Measurements from ENCODE around the gene EGFLAM.

Gene EGFLAM

DNA sequence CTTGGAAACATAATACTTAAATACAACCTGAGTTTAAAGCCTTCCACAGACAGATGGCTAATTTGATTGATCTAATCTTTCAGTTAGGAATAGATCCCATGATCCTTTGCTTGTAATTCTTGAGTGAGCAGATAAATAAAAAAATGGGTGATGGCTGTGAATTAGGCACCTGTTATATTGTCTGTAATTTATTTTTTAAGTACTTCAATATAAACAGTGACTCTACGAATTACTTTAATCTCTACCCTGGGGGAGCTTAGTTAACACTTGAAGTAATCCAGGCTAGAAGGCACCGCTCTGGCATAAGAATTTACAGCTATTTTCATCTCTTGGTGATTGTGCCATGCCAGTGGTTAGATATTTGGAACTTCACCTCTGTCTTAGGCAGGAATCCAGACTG, 9.0 kb downstream of the EGFLAM start:
- no peak for DNase-seq

DNA sequence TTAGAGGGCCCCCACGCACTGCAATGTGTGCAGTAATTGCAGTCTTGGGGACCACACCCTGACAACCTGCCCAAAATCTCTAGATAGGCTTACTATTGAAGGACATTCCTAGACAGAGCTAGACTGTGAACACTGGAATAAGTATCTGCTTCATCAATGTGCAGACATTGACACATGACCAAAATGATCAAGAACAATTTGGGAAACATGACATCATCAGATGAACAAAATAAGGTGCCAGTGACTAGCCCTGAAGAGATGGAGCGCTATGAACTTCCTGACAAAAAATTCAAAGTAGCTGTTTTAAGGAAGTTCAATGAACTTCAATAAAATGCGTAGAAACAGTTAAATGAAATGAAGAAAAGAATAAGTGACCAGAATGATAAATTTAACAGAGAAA, 15.3 kb downstream of the EGFLAM start:
- no peak for DNase-seq

DNA sequence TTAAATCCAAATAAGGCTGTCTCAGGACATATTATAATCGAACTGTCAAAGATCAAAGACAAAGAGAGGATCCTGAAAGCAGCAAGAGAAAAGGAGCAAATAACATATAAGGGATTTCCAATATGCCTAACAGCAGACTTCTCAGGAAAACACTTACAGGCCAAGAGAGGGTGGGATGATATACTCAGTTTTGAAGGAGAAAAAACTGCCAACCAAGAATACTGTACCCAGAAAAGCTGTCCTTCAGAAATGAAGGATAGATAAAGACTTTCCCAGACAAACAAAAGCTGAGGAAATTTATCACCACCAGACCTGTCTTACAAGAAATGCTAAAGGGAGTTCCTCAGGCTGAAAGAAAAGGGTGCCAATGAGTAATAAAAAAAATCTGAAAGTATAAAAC, 16.0 kb downstream of the EGFLAM start:
- no peak for DNase-seq

DNA sequence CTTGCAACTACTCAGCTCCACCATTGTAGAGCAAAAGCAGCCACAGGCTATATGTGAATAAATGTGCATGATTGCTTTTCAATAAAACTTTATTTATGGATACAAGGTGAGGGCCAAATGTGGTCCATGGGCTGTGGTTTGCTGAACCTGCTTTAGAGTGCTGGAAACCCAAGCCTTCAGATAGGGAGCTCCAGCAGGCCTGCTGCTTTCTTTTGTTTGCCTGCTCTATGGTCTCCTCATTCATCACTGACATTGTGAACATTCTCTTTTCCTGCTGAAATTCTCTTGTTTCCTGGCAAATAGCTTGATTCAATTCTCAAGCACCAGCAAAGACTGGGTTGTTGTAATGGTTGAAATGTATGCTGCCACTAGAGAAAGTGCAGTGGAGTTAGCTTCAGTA, 26.0 kb downstream of the EGFLAM start:
- DNase-seq, result no peak

DNA sequence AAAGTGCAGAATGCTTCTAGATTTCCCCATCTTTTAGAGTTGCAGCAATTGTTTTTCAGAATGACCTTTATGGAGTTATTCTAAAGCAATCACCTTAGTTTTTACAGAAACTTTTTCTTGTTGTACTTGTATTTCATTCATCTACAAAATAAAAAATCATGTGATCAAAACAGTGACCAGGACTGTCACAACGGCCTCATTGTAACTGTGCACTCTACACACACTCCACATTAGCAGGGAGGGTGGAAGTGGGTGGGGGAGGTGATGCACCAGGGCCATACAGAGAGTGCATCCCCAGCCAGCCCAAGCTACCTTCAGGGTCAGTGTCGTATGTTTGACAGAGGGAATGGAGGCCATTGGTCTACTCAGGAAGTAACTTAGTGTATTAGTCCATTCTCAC, 26.9 kb downstream of the EGFLAM start:
- no peak for DNase-seq

DNA sequence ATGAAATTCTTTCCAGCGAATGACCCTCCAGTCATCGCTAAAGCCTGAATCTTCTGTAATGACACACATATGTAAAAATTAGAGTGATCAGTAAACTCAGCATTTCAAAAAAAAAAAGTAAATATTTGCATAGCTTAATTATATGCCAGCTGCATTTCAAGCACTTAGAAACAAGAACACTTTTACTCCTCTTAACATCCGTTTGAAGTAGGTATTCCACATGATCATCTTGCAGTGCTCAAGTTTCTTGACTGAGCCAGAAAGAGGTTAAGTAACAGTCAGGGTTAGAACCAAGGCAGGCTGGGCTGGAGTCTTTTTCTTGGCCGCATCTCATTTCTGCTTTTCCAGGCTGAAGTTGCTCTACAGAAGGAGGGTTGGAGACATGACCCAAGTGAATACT, 27.6 kb downstream of the EGFLAM start:
- DNase-seq, result no peak

DNA sequence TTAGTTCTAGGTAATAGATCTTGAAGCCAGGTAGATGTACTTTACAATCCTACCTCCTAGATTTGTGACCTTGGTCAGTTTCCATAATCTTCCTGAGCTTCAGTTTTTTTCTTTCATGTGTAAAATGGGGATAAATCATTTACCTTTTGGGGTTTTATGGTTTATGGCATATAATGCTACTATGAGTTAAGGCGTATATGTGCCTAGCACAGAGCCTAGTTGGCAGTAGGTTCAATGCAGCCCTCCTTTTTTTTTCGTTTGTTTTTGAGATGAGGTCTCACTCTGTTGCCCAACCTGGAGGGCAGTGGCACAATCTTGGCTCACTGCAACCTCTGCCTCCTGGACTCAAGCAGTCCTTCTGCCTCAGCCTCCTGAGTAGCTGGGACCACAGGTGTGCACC, 28.8 kb downstream of the EGFLAM start:
- no peak for DNase-seq

DNA sequence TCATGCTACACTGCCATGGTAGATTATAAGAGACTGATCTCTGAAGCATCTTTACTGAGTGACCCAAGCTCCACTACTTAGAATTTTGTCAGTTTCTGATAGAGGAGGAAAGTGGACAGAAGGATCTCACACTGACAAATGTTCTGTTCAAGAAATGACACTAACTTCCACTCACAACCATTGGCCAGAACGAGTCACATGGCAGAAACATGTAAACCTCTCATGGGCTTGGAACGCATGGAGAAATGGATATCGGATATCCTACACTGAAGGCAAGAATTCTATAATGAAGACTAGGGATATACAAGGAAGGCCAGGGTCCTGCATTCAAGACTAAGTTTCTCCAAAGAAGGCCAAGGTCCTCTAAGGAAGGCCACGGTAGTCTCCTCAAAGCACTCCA, 31.1 kb downstream of the EGFLAM start:
- DNase-seq, result no peak

DNA sequence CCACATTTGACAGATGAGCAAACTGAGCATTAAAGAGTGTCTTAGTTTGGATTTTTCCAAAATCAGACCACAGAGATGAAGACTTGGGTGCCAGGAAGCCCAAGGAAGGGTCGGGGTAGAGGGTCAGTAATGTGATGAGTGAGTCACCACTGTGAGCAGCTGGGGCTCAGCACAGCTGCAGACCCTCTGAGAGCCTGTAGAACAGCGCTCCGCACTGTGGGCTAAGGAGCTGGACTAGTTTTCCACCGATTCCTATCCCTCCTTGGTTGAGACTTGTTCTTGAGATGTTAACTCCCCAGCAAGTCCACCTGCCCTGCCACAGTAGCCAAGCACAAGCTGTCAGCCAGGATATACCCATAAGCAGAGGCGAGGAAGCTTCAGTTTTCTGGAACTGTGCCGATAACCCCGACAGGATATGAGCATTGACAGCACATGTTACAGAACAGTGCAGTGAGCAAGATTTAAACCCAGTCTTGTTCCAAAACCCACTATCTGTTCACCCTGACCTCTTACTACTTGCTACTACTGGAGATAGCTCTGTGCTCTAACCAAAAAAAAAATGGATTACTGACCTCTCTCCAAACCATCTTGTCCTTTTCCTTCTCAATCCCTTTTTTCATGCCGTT, 31.8 kb downstream of the EGFLAM start:
- no peak for DNase-seq

DNA sequence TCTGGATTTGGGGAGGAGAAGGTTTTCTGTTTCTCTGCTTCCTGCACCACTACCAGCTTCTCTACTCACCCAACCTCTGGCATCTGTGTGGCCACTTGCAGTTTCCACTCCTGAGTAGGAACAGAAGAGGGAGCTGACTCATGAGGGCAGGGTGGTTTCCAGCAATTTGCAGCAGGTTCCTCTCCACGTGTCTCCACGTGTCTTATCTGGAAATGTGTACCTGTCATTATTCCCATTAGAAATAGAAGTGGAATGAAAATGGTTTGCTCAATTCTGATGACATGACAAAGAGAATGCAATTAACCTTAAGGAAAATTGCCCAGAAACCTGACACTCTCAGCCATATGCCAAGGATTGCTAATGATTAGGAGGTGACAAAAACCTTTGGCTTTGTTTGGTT, 33.0 kb downstream of the EGFLAM start:
- no peak for DNase-seq

DNA sequence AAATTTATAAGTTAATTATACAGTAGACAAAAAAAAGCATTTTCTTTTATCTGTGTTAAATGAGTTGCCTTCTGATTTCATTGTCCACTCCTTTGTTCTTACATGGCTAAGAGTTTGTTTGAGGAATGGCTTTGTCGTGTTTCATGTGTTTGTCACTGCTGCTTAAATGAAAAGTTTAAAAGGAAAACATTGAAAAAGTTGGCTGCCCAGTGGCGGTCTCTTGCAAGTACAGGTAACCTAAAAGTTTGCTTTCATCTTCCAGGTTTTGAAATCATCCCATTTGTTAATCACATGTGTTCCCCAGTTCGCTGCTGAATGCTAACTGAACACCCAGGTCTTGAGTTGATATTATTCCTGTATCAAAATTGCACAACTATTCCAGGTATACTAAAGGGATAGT, 33.9 kb downstream of the EGFLAM start:
- DNase-seq, result no peak

DNA sequence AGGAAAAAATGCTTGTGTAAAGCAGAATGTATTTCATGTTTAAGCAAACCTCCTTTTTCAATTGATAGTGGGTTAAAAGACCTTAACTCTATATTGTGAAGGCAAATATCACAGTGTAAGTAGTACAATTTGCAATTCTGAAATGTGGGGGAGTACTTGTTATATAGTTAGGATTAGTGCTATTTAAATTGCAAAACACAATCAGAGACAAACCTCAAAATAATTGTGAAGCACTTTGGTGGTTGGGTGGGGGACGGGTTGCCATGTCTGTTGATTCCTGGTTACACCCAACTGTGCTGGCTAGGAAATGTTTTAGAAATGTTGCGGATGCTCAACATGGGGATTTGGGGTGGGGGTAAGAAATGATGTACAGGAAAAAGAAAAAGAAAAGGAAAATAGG, 37.4 kb downstream of the EGFLAM start:
- no peak for DNase-seq

DNA sequence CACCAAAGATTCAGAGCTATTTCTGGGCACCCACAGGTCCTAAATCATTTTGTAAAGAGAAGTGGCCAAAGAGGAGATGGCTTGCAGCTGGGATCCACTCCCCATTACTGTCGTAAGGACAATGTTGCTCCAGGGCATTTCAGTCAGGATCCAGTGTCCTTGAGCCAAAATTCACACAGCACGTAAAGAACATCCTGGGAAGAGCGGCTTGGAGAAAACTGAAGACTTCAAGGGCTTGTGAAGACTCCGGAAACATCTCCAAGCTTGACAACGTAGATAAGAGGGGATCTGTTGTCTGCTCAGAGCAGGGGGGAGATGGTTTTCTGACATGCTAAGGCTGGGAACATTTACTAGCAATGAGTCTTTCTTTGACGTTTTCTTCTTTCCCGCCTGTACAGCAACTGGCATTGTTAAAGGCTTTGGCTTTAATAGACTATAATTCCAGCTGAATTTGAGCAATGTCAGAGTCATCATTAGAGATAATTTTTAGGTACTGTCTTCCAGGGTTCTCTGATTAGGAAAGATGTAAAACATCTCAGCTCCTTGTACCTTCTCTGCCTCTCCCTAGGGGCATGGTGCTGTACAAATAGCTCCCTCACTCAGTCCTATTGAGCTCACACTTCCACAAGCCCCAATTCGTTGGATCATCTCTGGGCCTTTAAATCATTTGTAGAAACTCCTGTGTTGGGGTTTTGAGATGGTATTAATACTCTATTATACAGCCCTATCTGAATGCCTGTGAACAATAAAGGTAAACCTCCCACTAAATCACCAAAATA, 39.7 kb downstream of the EGFLAM start:
- DNase-seq, result no peak

DNA sequence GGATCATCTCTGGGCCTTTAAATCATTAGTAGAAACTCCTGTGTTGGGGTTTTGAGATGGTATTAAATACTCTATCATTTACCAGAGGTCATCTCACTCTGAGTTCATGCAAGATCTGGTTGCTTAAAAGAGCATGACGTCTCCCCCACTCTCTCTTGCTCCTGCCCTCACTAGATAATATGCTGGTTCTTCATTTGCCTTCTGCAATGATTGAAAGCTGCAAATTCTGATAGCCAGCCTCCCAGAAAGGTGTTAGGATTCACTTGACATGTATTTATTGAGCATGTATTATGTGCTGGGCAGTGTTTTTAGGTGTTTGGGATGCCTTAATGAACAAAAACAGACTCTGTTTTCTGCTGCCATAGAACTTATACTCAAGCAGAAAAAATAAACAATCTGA, 41.2 kb downstream of the EGFLAM start:
- no peak for DNase-seq

DNA sequence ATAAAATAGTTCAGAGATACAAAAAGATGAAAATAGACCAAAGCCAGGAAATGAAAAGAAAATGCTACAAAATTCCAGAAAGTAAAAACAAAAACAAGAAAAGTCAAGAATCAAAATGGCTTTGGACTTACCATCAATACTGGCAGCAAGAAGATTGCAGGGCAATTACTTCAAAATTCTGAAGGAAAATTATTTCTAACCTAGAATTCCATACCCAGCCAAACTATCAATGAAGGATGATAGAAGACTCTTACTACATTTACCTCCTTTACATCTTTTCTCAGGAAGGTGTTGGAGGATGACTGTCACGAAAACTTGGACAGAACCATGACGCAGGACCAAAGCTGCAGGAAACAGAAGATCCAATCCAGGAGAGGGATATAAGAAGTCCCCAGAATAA, 46.8 kb downstream of the EGFLAM start:
- DNase-seq, result no peak

DNA sequence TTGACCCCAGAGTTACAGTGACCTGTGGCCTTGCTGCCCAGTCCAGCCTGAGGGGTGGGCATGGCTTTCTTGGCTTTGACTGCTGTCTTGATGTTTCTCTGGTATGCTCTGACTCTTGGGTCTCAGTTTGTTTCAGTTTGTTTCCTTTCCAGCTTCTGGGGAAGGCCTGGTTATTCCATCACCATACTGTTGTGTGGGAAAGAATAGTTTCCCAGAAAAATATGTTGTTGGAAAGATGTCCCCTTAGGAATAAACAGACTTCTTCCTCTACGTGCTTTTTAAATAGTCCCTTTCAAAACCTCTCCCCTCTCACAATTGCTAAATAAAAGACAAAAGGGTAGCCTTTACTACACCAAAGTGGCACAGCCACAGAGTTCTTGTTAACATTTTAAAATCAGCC, 49.5 kb downstream of the EGFLAM start:
- DNase-seq, result no peak

DNA sequence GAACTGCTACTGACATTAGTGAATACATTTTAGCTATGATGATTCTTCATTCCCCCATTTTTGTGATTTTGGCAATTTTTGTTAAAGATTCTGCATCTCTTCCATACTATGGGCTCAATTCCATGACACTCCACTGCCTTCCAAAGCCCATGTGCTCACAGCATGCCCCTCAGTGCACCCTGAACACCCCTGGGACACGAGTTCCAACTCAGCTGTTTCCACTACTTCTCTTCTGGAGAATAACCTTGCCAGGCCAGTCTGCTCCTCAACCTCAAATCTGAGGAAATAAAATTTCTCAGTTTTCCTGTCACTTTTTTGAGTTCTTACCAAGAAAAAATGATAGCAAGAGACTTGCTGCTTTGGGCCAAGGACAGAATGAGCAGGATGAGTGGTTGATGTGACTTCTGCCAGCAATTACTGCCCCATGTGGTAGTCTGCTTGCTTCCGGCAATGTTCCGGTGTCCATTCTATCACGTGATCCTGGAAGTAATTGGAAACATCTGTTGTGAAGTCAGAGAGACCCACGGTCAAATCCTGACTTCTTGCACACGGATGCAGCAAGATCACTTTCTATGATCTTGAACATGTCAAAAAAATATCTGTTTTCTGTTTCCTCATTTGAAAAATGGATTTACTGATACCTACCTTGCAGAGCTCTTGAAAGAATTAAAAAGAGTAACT, 58.3 kb downstream of the EGFLAM start:
- DNase-seq, result no peak

DNA sequence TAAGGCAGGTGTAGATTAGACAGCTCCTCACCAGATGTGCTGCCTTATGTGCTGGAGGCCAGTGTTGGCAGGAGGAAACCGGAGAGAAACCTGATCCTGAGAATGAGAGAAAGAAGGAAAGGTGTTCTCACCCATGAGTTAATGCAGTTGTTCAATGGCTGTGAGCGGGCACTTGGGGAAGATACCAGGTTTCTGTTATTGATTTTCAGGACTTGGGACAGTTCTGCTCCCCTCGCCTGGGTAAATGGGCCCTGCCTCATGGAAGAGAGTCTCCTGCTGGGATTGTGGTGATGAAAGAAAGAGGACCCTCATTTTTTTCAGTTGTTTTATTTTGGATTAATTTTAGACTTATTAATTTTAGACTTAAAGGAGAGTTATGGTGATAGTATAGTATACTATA, 59.5 kb downstream of the EGFLAM start:
- no peak for DNase-seq

DNA sequence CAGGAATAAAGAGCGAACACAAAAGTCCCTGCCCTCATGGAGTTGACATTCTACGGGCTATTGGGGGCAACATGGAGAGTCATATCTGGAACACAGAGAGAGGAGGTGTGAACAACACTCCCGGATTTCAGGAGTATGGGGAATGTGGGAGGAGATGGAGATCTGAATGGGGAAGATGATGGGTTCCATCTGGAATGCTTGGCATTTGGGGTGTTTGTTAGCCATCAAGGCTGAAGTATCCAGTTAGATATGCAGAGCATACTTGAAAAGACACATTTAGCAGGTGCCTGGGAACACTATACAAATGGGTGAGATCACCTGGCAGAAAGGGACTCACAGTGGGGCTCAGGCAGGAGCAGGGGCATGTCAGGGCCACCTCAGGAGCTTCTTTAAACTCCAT, 61.1 kb downstream of the EGFLAM start:
- no peak for DNase-seq

DNA sequence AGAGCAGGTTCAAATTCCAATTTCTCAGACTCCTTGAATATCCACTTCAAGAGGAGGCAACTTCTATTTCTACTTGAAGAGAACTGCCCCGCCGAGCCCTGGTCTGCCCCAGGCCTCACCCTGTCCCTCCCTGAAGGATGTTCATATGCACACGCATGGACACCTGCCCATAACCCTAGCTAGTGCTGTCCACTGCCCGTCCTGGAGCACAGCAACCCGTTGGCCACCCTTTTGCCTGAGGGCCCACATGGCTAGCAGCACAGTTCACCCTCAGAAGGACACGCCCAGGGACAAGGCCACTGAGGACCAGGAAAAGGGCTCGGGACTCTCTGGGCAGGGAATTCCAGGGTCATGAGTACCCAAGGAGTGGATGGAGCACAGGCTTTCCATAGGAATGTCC, 63.6 kb downstream of the EGFLAM start:
- DNase-seq, result no peak

DNA sequence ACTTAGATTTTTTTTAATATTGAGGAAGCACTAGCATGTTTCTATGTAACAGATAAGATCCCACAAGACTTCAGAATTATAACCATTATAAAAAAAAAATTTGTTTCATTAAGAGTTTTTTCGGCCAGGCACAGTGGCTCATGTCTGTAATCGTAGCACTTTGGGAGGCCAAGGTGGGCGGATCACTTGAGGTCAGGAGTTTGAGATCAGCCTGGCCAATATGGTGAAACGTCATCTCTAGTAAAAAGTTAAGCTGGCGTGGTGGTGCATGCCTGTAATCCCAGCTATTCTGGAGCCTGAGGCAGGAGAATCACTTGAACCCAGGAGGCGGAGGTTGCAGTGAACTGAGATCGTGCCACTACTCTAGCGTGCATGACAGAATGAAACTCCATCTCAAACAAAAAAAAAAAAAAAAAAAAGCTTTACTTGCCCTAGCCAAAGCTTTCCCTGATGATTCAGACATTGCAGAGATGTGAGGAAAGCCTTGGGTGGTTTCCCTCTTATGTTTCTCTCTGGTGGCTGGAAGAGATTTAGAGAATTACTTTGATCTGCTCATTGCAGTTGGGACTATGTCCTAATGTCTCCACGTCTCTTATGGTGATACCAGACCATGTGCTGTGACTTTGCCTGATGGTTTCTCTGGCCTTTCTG, 65.4 kb downstream of the EGFLAM start:
- DNase-seq, result peak; percentile 54

DNA sequence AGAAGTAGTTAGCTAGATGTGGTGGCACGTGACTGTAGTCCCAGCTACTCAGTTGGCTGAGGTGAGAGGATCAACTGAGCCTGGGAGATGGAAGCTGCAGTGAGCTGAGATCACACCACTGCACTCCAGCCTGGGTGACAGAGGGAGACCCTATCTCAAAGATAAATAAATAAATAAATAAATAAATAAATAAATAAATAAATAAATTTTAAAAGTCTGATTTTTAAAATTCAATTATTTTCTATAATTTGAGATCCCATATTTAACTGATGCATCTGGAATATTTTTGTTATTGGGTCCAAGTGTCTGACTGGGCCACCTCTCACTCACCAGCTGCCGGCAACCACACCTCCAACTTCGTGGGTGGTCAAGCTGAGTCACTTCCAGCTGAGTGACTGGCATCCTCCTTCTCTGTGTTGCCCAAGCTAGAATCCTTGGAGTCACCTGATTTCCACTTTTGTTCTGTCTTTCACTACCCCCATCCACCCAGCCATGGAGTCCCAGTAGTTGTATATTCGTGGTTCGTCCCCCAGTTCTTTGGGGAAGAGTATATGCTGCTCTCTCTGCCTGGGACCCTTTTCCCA, 70.9 kb downstream of the EGFLAM start:
- DNase-seq, result peak; percentile 8

DNA sequence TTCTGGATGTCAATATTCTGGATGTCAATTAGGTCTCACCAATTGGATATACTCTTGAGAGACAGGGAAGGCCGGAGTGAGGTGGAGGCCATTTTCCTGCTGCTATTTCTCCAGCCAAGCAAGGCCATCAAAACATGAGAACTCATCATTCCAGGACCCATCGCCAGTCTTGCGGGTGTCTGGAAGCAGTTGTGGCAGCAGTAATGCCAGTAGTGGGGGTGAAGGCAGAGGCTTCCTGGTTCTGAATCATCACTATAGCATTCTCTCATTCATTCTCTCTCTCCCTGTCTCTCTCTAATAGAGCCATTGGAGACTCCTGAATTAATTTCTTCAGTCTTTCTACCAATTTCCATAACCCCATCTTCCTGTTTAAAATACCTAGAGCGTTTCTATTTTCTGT, 71.8 kb downstream of the EGFLAM start:
- peak; percentile 86 for DNase-seq

DNA sequence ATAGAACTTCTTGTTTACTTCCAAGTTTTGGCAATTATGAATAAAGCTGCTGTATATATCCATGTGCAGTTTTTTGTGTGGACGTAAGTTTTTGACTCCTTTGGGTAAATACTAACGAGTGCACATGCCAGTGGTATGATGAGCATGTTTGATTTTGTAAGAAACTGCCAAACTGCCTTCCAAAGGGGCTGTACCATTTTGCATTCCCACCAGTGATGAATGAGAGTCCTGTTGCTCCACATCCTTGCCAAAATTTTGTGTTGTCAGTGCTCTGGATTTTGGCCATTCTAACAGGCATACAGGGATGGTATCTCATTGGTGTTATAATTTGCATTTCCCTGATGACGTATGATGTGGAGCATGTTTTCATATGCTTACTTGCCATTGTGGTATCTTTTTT, 73.5 kb downstream of the EGFLAM start:
- DNase-seq, result no peak

Data from kidney glomerular epithelial cell (primary cell).